ENCODE results near the gene KCNA5.

DNA sequence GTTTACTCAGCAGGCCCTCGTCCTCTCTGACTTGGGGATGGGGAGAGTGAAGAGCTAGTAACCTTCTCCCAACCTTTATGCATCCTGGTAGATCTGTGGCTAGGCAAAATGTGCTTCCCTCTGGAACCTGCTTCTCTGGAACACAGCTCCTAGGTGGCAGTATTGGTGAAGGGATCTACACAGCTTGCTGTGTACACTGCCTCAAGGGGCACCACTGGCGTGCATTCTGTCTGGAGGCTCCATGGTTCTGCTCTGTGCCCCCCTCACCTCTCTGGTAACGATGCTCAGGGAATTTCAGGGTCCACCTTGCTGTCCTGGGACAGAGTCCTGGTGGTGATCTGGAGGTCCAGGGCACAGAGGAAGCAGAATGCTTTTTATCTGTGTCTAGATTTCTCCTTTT lies 43.5 kb upstream of the KCNA5 start:
- no peak for TF ChIP-seq EZH2 (IDR thresholded peaks at IDR 0.05; ENCODE audit: low read length)
- peak in 1 of 3 experiments; percentile 53 for TF ChIP-seq CTCF (optimal IDR thresholded peaks at IDR 0.05 in 1 of 3, IDR thresholded peaks at IDR 0.05 in 1 of 3, conservative IDR thresholded peaks at IDR 0.05 in 1 of 3; ENCODE audit: extremely low read depth in 1 of 3, insufficient read depth in 2 of 3, low read length in 3 of 3)

Data from keratinocyte (primary cell).